Astrocyte of the cerebellum (primary cell): Measurements from ENCODE around the gene NPIPB5.
"Not testable (repeated sequence)": the region's sequence is repeated elsewhere in the genome, so short reads cannot be mapped to it uniquely, and the experiment has no call there.

Experiments
- DNase-seq: peaks from one replicate; pipeline ENCODE4 v3.0.0-alpha.2; 2011; ENCODE audit warnings: low read depth
- H3K4me3 ChIP-seq: 2 replicates; pipeline ENCODE4 v1.5.1; 2011; ENCODE audit warnings: mild to moderate bottlenecking, low read depth, low read length, moderate library complexity
- in situ Hi-C: cut with HindIII; loops from 2 replicates; pipeline ENCODE4 v1.10.0; 2017; ENCODE audit warnings: low sequenced_read_pairs

The NPIPB5 gene

DNA sequence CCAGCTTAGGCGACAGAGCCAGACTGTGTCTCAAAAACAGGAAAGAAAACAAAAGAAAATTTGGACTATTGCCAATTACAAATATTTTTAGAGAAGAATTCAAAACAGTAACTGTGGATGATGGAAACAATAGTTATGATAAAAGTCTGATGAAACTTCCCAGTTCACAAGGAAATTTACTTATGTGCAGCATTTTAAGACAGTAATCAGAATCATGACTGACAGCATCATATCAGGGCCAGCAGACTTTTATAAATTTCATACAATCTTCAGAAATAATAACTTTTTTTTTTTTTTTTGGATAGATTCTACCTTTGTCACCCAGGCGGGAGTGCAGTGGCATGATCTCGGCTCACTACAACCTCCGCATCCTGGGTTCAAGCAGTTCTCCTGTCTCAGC is at the start of gene NPIPB5:
TSS of gene NPIPB5 (plus strand) at position 301 of the 400 bp plus-strand sequence. CDS start 2,911 bp downstream, outside the sequence.
- in situ Hi-C loops, DNase-seq, H3K4me3 ChIP-seq: not testable (repeated sequence)

- in situ Hi-C loops, DNase-seq, H3K4me3 ChIP-seq: not testable (repeated sequence)
Observed at GRCh38 chr16:22468846-22469245, 41.8 kb upstream of the NPIPB5 start.

DNA sequence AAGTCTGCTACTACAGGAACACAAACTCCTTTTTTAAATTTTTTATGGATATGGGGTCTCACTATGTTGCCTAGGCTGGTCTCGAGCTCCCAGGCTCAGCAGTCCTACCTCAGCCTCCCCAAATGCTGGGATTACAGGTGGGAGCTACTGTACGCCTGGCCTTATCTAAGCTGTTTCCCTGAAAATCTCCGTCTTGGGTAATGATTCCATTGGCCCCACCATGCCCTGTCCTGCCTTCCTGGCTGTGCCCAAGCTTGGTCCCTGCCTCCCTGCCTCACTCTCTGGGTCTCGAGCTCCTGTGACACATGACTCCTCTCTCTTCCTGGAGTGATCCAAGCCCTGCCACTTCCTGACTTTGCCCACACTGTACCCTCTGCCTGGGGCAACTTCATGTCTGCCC is 27.3 kb downstream of the NPIPB5 start:
- in situ Hi-C loops, H3K4me3 ChIP-seq, DNase-seq: not testable (repeated sequence)

- H3K4me3 ChIP-seq, DNase-seq, in situ Hi-C loops: not testable (repeated sequence)
Observed at GRCh38 chr16:22544809-22545208, 34.1 kb downstream of the NPIPB5 start.

GRCh38 chr16:22546630-22547029 is 35.9 kb downstream of the NPIPB5 start:
- DNase-seq, H3K4me3 ChIP-seq, in situ Hi-C loops: not testable (repeated sequence)

GRCh38 chr16:22547170-22547765 is 36.6 kb downstream of the NPIPB5 start:
- H3K4me3 ChIP-seq, in situ Hi-C loops, DNase-seq: not testable (repeated sequence)

- in situ Hi-C loops, DNase-seq, H3K4me3 ChIP-seq: not testable (repeated sequence)
Observed at GRCh38 chr16:22549853-22550252, 39.2 kb downstream of the NPIPB5 start.

DNA sequence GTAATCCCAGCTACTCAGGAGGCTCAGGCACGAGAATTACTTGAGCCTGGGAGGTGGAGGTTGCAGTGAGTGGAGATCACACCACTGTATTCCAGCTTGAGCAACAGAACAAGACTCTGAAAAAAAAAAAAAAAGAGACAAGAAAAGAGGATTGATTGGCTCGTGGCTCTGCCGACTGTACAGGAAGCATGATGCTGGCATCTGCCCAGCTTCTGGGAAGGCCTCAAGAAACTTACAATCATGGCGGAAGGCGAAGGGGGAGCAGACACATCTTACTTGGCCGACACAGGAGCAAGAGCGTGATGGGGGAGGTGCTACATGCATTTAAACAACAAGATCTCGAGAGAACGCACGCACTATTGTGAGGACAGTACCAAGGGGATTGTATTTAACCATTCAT is 40.5 kb downstream of the NPIPB5 start:
- DNase-seq, in situ Hi-C loops, H3K4me3 ChIP-seq: not testable (repeated sequence)

GRCh38 chr16:22551651-22552050 is 41.0 kb downstream of the NPIPB5 start:
- DNase-seq, H3K4me3 ChIP-seq, in situ Hi-C loops: not testable (repeated sequence)

DNA sequence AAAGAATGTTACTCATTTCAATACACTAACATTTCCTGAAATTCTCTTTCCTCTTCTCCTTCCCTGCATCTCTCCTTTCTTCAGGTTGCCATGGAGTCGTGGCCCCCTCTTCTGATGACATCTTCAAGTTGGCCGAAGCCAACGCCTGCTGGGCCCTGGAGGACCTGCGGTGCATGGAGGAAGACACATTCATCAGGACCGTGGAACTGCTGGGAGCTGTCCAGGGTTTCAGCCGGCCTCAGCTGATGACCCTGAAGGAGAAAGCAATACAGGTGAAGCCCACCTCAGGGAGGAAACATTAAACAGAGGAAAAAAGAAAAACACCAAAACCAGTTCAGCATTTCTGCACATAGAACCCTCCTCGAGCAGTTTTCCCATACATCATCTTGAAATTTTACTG is 46.1 kb downstream of the NPIPB5 start:
- H3K4me3 ChIP-seq, DNase-seq, in situ Hi-C loops: not testable (repeated sequence)
